Measurements from ENCODE around the gene SLC17A8. TPM values are rescaled to one million over a fixed set of nuclear protein-coding genes. Genes with fewer than 3 reads are reported as not detected.
"Not testable (repeated sequence)": the region's sequence is repeated elsewhere in the genome, so short reads cannot be mapped to it uniquely, and the experiment has no call there.

Gene SLC17A8
- total and polyA plus RNA-seq, 9 donors: 0.35 to 0.57 (median 0.45) TPM

DNA sequence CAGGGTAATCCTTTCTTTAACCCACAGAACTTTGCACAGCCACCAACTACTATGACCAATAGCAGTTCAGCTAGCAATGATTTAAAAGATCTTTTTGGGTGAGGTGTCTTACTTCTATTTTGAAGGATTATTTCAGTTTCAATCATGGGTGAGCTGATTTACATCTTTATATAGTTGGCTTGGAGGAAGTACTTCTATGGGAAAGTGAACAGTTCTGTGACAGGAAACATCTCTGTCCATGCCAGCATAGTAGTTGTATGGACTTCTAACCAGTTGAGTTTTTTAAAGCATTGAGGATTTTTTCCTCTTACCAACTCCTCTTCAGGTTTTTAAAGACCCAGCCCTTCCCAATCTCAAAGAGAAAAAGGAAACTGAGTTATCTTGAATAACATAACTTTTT, 17.8 kb upstream of the SLC17A8 start:
- Histone ChIP-seq H3K27ac (ENCODE audit: low read length) (no peak overlapping the region), H3K9me3 (replicated peaks; ENCODE audit: control insufficient read depth, low read depth, low read length) (no peaks in the 10 kb centered on the region), H3K27me3 (ENCODE audit: control insufficient read depth, insufficient read depth, low read length) (no peaks in the 10 kb centered on the region), H3K36me3 (ENCODE audit: control insufficient read depth, insufficient read depth, low read length) (peaks cover 12% of the 10 kb centered on the region), H3K4me1 (ENCODE audit: control insufficient read depth, insufficient read depth, low read length) (no peaks in the 10 kb centered on the region), H3K4me3 (ENCODE audit: low read length) (no peak overlapping the region)
- no peak for DNase-seq

DNA sequence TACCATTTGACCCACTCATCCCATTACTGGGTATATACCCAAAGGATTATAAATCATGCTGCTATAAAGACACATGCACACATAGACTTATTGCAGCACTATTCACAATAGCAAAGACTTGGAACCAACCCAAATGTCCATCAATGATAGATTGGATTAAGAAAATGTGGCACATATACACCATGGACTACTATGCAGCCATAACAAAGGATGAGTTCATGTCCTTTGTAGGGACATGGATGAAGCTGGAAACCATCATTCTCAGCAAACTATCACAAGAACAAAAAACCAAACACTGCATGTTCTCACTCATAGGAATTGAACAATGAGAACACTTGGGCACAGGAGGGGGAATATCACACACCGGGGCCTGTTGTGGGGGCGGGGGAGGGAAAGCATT, 14.0 kb upstream of the SLC17A8 start:
- H3K27ac ChIP-seq (ENCODE audit: low read length); H3K9me3 ChIP-seq (replicated peaks; ENCODE audit: control insufficient read depth, low read depth, low read length); H3K4me1 ChIP-seq (ENCODE audit: control insufficient read depth, insufficient read depth, low read length); H3K36me3 ChIP-seq (ENCODE audit: control insufficient read depth, insufficient read depth, low read length); H3K4me3 ChIP-seq (ENCODE audit: low read length); DNase-seq; H3K27me3 ChIP-seq (ENCODE audit: control insufficient read depth, insufficient read depth, low read length): not testable (repeated sequence)
- WGBS (ENCODE audit: insufficient coverage): no CpG with 5 or more reads among the region's 2 CpGs

DNA sequence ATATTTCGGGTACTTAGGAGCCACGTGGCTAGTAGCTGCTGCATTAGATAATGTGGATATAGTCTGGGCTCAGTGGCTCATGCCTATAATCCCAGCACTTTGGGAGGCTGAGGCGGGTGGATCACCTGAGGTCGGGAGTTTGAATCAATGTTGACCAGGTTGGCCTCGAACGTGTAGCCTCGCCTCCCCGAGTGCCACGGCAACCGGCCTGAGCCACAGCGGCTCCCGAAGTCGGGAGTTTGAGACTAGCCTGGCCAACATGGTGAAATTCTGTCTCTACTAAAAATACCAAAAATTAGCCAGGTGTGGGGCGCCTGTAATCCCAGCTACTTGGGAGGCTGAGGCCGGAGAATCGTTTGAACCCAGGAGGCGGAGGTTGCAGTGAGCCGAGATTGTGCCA, 12.5 kb upstream of the SLC17A8 start:
- not testable (repeated sequence) for H3K27me3 ChIP-seq (ENCODE audit: control insufficient read depth, insufficient read depth, low read length); H3K27ac ChIP-seq (ENCODE audit: low read length); DNase-seq; H3K36me3 ChIP-seq (ENCODE audit: control insufficient read depth, insufficient read depth, low read length); H3K4me1 ChIP-seq (ENCODE audit: control insufficient read depth, insufficient read depth, low read length); H3K4me3 ChIP-seq (ENCODE audit: low read length); H3K9me3 ChIP-seq (replicated peaks; ENCODE audit: control insufficient read depth, low read depth, low read length)
- WGBS (ENCODE audit: insufficient coverage): 93% methylated on average over 8 of the region's 18 CpGs

DNA sequence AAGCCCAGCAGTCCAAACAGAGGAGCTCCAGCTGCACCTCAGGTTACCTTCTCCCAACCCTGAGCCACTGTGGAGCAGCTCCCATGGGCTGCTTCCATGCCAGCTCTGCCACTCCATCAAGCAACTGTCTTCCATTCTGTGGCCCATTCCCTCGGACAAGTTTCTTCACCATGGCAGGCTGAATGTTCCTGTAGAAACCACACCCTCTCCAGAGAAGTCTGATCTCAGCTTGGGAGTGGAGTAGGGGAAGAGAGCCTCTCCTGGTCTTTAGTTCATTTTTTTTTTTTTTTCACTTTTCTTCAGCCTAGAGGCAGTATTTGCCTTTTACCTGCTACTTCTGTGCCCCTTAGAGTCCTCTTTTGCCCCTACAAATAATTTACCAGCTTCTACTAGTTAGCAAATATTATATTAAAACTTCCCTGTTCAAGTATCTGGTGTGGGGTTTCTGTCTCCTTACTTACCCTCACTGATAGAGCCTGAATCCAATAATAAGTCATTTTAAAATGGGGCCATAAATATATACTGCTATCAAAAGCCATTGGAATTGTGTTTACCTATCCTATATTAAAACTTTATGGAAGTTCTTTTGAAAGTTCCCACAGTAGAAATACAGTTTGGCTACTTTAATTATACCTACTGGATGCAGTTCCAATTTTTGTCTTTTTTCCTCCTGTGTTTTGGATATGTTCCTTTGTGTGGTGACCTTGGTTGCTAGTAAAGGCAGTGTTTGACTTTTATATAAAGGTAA, 11.7 kb upstream of the SLC17A8 start:
- no peaks in the 10 kb centered on the region for H3K4me1 ChIP-seq (ENCODE audit: control insufficient read depth, insufficient read depth, low read length)
- H3K36me3 ChIP-seq (ENCODE audit: control insufficient read depth, insufficient read depth, low read length): no peaks in the 10 kb centered on the region
- no peak overlapping the region for H3K4me3 ChIP-seq (ENCODE audit: low read length)
- no peaks in the 10 kb centered on the region for H3K9me3 ChIP-seq (replicated peaks; ENCODE audit: control insufficient read depth, low read depth, low read length)
- WGBS (ENCODE audit: insufficient coverage): no CpG with 5 or more reads among the region's 1 CpG
- H3K27me3 ChIP-seq (ENCODE audit: control insufficient read depth, insufficient read depth, low read length): no peaks in the 10 kb centered on the region
- no peak overlapping the region for H3K27ac ChIP-seq (ENCODE audit: low read length)
- DNase-seq: no peak

DNA sequence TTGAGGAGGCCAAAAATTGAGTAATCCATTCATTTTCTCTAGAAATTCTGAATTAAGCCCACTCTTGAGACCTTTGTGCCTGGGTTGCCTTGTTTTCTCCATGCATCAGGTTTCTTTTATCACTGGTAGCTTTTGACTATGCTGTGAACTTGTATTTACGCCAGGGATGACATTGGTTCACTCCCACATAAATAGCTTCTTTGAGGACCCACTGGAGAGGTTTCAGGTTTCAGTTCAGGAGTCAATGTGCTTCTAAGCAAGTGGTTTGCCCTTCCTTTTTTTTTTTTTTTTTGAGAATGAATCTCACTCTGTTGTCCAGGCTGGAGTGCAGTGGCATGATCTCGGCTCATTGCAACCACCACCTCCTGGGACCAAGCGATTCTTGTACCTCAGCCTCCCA, 10.2 kb upstream of the SLC17A8 start:
- no CpG with 5 or more reads among the region's 3 CpGs for WGBS (ENCODE audit: insufficient coverage)
- H3K27ac ChIP-seq (ENCODE audit: low read length): no peak overlapping the region
- H3K27me3 ChIP-seq (ENCODE audit: control insufficient read depth, insufficient read depth, low read length): no peaks in the 10 kb centered on the region
- H3K4me3 ChIP-seq (ENCODE audit: low read length): no peak overlapping the region
- no peaks in the 10 kb centered on the region for H3K9me3 ChIP-seq (replicated peaks; ENCODE audit: control insufficient read depth, low read depth, low read length)
- no peaks in the 10 kb centered on the region for H3K4me1 ChIP-seq (ENCODE audit: control insufficient read depth, insufficient read depth, low read length)
- DNase-seq: no peak
- no peaks in the 10 kb centered on the region for H3K36me3 ChIP-seq (ENCODE audit: control insufficient read depth, insufficient read depth, low read length)

DNA sequence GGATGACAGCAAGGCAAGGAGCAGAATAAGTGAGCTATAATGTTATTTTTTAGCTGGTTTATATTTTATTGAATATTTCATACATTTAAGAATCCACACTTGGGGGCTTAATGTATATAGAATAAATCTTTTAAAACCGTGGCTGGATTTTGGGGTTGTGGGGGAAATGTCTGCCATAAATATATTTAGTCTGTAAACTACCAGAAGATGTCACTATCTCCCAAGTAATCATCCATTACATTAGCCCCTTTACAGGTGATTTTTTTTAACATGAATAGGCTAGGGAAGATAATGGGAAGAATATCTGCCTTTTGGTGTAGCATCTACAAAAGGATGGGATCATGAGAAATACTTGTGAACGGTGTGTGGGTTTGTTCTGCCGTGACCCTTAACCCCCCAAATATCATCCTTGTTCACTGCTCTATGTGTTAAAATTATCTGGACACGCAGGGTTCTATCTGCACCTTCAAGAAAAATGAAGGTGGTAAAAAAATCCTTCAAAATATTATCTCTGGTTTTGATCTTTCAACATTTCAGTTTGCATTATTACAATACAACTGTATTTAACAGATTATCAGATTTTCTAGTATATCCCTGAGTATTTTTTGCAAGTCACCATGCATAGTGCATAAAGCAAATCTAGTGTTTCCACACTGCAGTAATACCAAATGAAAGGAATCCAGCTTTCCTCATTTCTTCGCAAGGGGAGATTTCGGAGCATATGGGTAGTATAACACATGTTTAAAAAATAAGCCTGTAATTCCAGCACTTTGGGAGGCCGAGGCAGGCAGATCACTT, 8.0 kb upstream of the SLC17A8 start:
- Histone ChIP-seq H3K27me3 (ENCODE audit: control insufficient read depth, insufficient read depth, low read length) (no peaks in the 10 kb centered on the region), H3K27ac (ENCODE audit: low read length) (no peak overlapping the region), H3K4me1 (ENCODE audit: control insufficient read depth, insufficient read depth, low read length) (no peaks in the 10 kb centered on the region), H3K36me3 (ENCODE audit: control insufficient read depth, insufficient read depth, low read length) (no peaks in the 10 kb centered on the region), H3K9me3 (replicated peaks; ENCODE audit: control insufficient read depth, low read depth, low read length) (no peaks in the 10 kb centered on the region), H3K4me3 (ENCODE audit: low read length) (no peak overlapping the region)
- peak; percentile 30 for DNase-seq
- WGBS (ENCODE audit: insufficient coverage): no CpG with 5 or more reads among the region's 7 CpGs

DNA sequence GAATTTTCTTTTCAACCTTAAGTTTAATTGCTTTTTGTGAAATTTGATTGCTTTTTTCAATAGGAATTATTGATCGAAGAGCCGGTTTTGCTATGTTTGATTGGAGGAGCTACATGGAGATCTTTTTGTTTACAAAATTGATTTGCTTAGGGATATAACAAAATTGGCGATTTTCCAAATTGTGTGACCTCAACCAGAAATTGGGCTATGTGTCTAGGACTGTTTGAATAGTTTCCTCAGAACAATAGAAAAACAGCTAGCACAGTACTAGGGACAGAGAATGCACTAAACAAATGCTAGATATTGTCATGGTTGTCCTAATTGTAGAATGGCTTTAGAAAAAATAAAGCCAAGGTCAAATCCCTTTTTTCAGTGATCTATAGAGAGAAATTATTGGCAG, 2.4 kb downstream of the SLC17A8 start:
- no CpG with 5 or more reads among the region's 3 CpGs for WGBS (ENCODE audit: insufficient coverage)
- Histone ChIP-seq H3K4me3 (ENCODE audit: low read length) (no peak overlapping the region), H3K9me3 (replicated peaks; ENCODE audit: control insufficient read depth, low read depth, low read length) (no peaks in the 10 kb centered on the region), H3K27me3 (ENCODE audit: control insufficient read depth, insufficient read depth, low read length) (peaks cover 9% of the 10 kb centered on the region), H3K4me1 (ENCODE audit: control insufficient read depth, insufficient read depth, low read length) (peaks cover 16% of the 10 kb centered on the region), H3K36me3 (ENCODE audit: control insufficient read depth, insufficient read depth, low read length) (no peaks in the 10 kb centered on the region), H3K27ac (ENCODE audit: low read length) (no peak overlapping the region)
- DNase-seq: no peak

DNA sequence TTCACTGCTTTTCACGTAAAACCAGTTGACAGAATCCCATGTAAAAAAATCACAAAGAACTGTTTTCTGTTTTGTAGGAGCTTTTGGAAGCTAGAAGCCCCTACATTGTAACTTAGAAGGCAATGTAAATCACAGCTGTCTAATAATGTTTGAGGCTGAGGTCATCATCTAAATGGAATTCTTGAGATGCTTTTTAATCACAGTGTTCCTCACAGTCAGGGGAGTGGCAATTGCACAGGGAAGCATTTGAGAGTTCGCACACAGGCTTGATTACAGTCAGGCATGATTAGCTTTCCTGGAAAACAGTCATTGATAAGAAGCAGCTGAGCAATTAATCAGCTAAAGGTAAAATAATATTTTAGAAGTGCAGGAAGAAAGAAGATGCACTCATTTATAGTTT, 2.9 kb downstream of the SLC17A8 start:
- H3K27ac ChIP-seq (ENCODE audit: low read length): no peak overlapping the region
- no peak overlapping the region for H3K4me3 ChIP-seq (ENCODE audit: low read length)
- H3K36me3 ChIP-seq (ENCODE audit: control insufficient read depth, insufficient read depth, low read length): no peaks in the 10 kb centered on the region
- WGBS (ENCODE audit: insufficient coverage): no CpG with 5 or more reads among the region's 2 CpGs
- peaks cover 9% of the 10 kb centered on the region for H3K27me3 ChIP-seq (ENCODE audit: control insufficient read depth, insufficient read depth, low read length)
- DNase-seq: peak; percentile 31
- no peaks in the 10 kb centered on the region for H3K9me3 ChIP-seq (replicated peaks; ENCODE audit: control insufficient read depth, low read depth, low read length)
- peaks cover 16% of the 10 kb centered on the region for H3K4me1 ChIP-seq (ENCODE audit: control insufficient read depth, insufficient read depth, low read length)

DNA sequence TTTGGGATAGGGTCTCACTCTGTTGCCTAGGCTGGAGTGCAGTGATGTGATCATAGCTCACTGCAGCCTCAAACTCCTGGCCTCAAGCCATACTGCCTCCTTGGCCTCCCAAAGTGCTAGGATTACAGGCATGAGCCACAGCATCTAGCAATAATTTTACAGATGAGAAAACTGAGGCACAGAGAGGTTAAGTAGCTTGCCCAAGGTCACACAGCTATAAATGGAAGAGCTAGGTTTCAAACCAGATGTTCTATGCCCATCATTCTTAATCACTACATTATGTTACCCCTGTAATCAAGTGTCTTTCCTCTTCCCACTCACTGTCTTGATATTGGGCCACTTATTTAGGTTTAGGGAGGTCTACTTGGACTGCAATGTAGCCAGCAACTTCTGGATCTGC, 3.6 kb downstream of the SLC17A8 start:
- no peak overlapping the region for H3K27ac ChIP-seq (ENCODE audit: low read length)
- no peak for DNase-seq
- H3K36me3 ChIP-seq (ENCODE audit: control insufficient read depth, insufficient read depth, low read length): no peaks in the 10 kb centered on the region
- no peak overlapping the region for H3K4me3 ChIP-seq (ENCODE audit: low read length)
- peaks cover 8% of the 10 kb centered on the region for H3K27me3 ChIP-seq (ENCODE audit: control insufficient read depth, insufficient read depth, low read length)
- H3K4me1 ChIP-seq (ENCODE audit: control insufficient read depth, insufficient read depth, low read length): peaks cover 16% of the 10 kb centered on the region
- no peaks in the 10 kb centered on the region for H3K9me3 ChIP-seq (replicated peaks; ENCODE audit: control insufficient read depth, low read depth, low read length)

DNA sequence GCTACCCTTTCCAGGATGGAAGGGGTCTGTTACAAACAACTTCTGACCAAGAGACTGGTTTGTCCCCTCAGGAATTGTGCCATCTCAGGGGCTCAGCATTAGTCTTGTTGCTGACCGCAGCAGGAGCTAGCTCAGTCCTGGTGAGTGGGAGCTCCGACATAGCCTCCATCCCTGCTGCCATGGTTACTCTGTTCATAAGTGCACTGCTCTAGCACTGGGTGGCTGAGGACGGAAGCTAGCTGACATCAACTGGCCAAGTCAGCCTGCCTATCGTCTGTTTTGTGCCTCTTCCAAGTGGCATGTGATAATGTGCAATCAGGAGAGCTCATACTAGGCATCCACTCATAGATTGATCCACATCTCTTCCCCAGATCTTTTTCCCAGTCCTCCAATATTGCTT, 7.5 kb downstream of the SLC17A8 start:
- H3K9me3 ChIP-seq (replicated peaks; ENCODE audit: control insufficient read depth, low read depth, low read length): no peaks in the 10 kb centered on the region
- H3K27ac ChIP-seq (ENCODE audit: low read length): no peak overlapping the region
- H3K4me3 ChIP-seq (ENCODE audit: low read length): no peak overlapping the region
- no peaks in the 10 kb centered on the region for H3K36me3 ChIP-seq (ENCODE audit: control insufficient read depth, insufficient read depth, low read length)
- DNase-seq: no peak
- H3K27me3 ChIP-seq (ENCODE audit: control insufficient read depth, insufficient read depth, low read length): no peaks in the 10 kb centered on the region
- WGBS (ENCODE audit: insufficient coverage): no CpG with 5 or more reads among the region's 4 CpGs
- peaks cover 7% of the 10 kb centered on the region for H3K4me1 ChIP-seq (ENCODE audit: control insufficient read depth, insufficient read depth, low read length)

All from muscle of leg (tissue), 11 donors.